Measurements from ENCODE around the gene USP37. TPM values are rescaled to one million over a fixed set of nuclear protein-coding genes. Genes with fewer than 3 reads are reported as not detected.

The USP37 gene
- total and polyA plus RNA-seq, 2 of the 4 experiments (the other 2 are of a cell fraction), result 1.6 to 6.5 TPM

DNA sequence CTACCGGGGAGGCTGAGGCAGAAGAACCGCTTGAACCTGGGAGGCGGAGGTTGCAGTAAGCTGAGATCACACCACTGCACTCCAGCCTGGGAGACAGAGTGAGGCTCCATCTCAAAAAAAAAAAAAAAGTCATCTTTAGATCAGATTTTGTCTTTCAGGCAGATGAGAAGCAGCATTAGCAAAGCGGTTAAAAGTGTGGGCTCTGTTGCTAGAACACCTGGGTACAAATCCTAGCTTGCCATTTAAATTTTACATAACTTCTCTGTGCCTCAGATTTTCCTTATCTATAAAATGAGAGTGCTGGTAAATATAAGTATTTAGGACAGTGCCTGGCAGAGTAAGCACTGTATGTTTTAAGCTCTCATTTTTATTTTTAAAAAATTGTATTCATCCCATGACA is 8.7 kb upstream of the USP37 start:
- H3K4me1 ChIP-seq (ENCODE audit: control insufficient read depth, insufficient read depth, low read length), result peaks cover 2% of the 10 kb centered on the region; the same call in 1 of the 2 replicates
- no peak overlapping the region for H4K5ac ChIP-seq (ENCODE audit: low read depth, low read length)
- H3K4ac ChIP-seq (ENCODE audit: low read depth, low read length), result no peak overlapping the region
- POLR2A ChIA-PET (ENCODE audit: unreplicated experiment), result no interaction called here
- H3K79me1 ChIP-seq (ENCODE audit: low read depth in 1 of 2, low read length in 2 of 2), result peaks cover 16 to 61% of the 10 kb centered on the region in 2 experiments
- in situ Hi-C loops (cut with MboI; ENCODE audit: low sequenced_read_pairs), result no loop called here
- no peak overlapping the region for H2BK15ac ChIP-seq (ENCODE audit: low read depth, low read length)
- dilution Hi-C loops (cut with HindIII; ENCODE audit: low sequenced_read_pairs, unreplicated experiment), result no loop called here
- H3K4me2 ChIP-seq (ENCODE audit: low read depth, low read length), result no peak overlapping the region
- no peak overlapping the region for H2BK120ac ChIP-seq (ENCODE audit: low read depth, low read length)
- peaks cover 17% of the 10 kb centered on the region for H4K20me1 ChIP-seq (ENCODE audit: insufficient read depth, low read length)
- no peaks in the 10 kb centered on the region for H3K9me3 ChIP-seq (ENCODE audit: control insufficient read depth, insufficient read depth, low read length)
- CTCF ChIA-PET, result no interaction called here
- H3K18ac ChIP-seq (ENCODE audit: low read depth, low read length), result no peak overlapping the region
- no CpG with 5 or more reads among the region's 4 CpGs for WGBS, 2 experiments (ENCODE audit: extremely low coverage in 2 of 2, insufficient read length in 1 of 2)
- H3K9me1 ChIP-seq (ENCODE audit: insufficient read depth, low read length), result peaks cover 8% of the 10 kb centered on the region
- DNase-seq (no peak), ATAC-seq (ENCODE audit: low read depth) (no peak)
- no peak overlapping the region for H3K23ac ChIP-seq (ENCODE audit: low read depth, low read length)
- H2AFZ ChIP-seq (replicated peaks; ENCODE audit: low read length, poor library complexity), result no peak overlapping the region
- H3K27me3 ChIP-seq (ENCODE audit: control insufficient read depth, insufficient read depth, low read length), result no peaks in the 10 kb centered on the region
- no peak for TF ChIP-seq SMC3 (IDR thresholded peaks at IDR 0.05; ENCODE audit: low read depth, low read length)
- TF ChIP-seq FOS (IDR thresholded peaks at IDR 0.05; ENCODE audit: low read depth, low read length), result no peak
- no peak overlapping the region for H2AK5ac ChIP-seq (ENCODE audit: low read depth, low read length)
- H4K8ac ChIP-seq (ENCODE audit: low read depth in 2 of 2, low read length in 2 of 2), result no peak overlapping the region
- H3K56ac ChIP-seq (ENCODE audit: extremely low read depth, insufficient read depth, low read length), result no peak overlapping the region
- H3K36me3 ChIP-seq (ENCODE audit: control insufficient read depth, insufficient read depth, low read length), result peaks cover 10% of the 10 kb centered on the region
- intact Hi-C loops (cut with micrococcal nuclease), result no loop called here
- H3K27ac ChIP-seq (ENCODE audit: insufficient read depth, low read length), result no peak overlapping the region
- no peak overlapping the region for H3K4me3 ChIP-seq (ENCODE audit: insufficient read depth, low read depth, low read length)
- H3K9ac ChIP-seq (ENCODE audit: low read depth, low read length), result no peak overlapping the region
- BruUV-seq (replicated peaks), result no TSS peak
- no peak overlapping the region for H2AK9ac ChIP-seq (replicated peaks; ENCODE audit: low read depth, low read length, poor library complexity)
- no peak overlapping the region for H2BK20ac ChIP-seq (ENCODE audit: low read depth, low read length)
- H2BK5ac ChIP-seq (ENCODE audit: low read depth, low read length, poor library complexity, severe bottlenecking), result no peak overlapping the region
- H3K14ac ChIP-seq (replicated peaks; ENCODE audit: low read depth, low read length), result no peak overlapping the region
- H4K91ac ChIP-seq (ENCODE audit: insufficient read depth, low read depth, low read length), result no peak overlapping the region

All from IMR-90 (cell line).